MM.1S (cell line): Measurements from ENCODE around the gene CSNK1D.

Experiments
- DNase-seq: peaks from one replicate; pipeline ENCODE4 v3.0.0-alpha.2; 2015
- H2AFZ ChIP-seq: fragments of 300-600 bp; sonication (generic); 2 replicates; pipeline ENCODE4 v1.6.0; 2016; ENCODE audit warnings: antibody characterized with exemption, low read length
- H3F3A ChIP-seq: fragments of 300-600 bp; sonication (generic); 2 replicates; pipeline ENCODE4 v1.6.1; 2016; ENCODE audit warnings: mild to moderate bottlenecking, antibody characterized with exemption, low read length, moderate library complexity, mixed read lengths; ENCODE audit not compliant: insufficient read depth
- H3K27ac ChIP-seq: fragments of 300-600 bp; sonication (generic); 2 replicates; pipeline ENCODE4 v1.5.1; 2016; ENCODE audit warnings: mild to moderate bottlenecking, low read length
- H3K27me3 ChIP-seq: fragments of 300-600 bp; sonication (generic); replicated peaks from 2 replicates; pipeline ENCODE4 v1.6.0; 2016; ENCODE audit warnings: low read length; ENCODE audit not compliant: insufficient read depth
- H3K36me3 ChIP-seq: fragments of 300-600 bp; sonication (generic); replicated peaks from 2 replicates; pipeline ENCODE4 v1.6.1; 2016; ENCODE audit warnings: mild to moderate bottlenecking, low read length, mixed read lengths; ENCODE audit not compliant: insufficient read depth
- H3K4me1 ChIP-seq: fragments of 300-600 bp; sonication (generic); 2 replicates; pipeline ENCODE4 v1.6.1; 2016; ENCODE audit warnings: low read length, mixed read lengths
- H3K4me2 ChIP-seq: fragments of 300-600 bp; sonication (generic); 2 replicates; pipeline ENCODE4 v1.6.0; 2016; ENCODE audit warnings: low read depth, low read length
- H3K4me3 ChIP-seq: fragments of 300-600 bp; sonication (generic); 2 replicates; pipeline ENCODE4 v1.5.1; 2016; ENCODE audit warnings: low read length, mixed read lengths
- H3K79me2 ChIP-seq: fragments of 300-600 bp; sonication (generic); 2 replicates; pipeline ENCODE4 v1.6.1; 2016; ENCODE audit warnings: mixed run types, low read length, mixed read lengths
- H3K9ac ChIP-seq: fragments of 300-600 bp; sonication (generic); 2 replicates; pipeline ENCODE4 v1.6.1; 2016; ENCODE audit warnings: low read length, mixed read lengths
- H3K9me2 ChIP-seq: fragments of 300-600 bp; sonication (generic); replicated peaks from 2 replicates; pipeline ENCODE4 v1.6.1; 2016; ENCODE audit warnings: mild to moderate bottlenecking, low read length, mixed read lengths; ENCODE audit not compliant: insufficient read depth
- H3K9me3 ChIP-seq: fragments of 300-600 bp; sonication (generic); replicated peaks from 2 replicates; pipeline ENCODE4 v1.6.1; 2016; ENCODE audit warnings: mild to moderate bottlenecking, low read length, mixed read lengths; ENCODE audit not compliant: insufficient read depth
- H4K20me1 ChIP-seq: fragments of 300-600 bp; sonication (generic); 2 replicates; pipeline ENCODE4 v1.6.1; 2016; ENCODE audit warnings: mild to moderate bottlenecking, low read length, moderate library complexity, mixed read lengths; ENCODE audit not compliant: insufficient read depth
- CTCF ChIP-seq: fragments of 300-600 bp; sonication (generic); IDR thresholded peaks from 2 replicates; pipeline ENCODE4 v1.5.1; 2016; ENCODE audit warnings: antibody characterized with exemption, low read length, mixed read lengths
- EZH2 ChIP-seq: fragments of 300-600 bp; sonication (generic); optimal IDR thresholded peaks from 2 replicates; pipeline ENCODE3; 2017; ENCODE audit warnings: low read depth, mild to moderate bottlenecking, antibody characterized with exemption, low read length, mixed read lengths
- EZH2phosphoT487 ChIP-seq: fragments of 300-600 bp; sonication (generic); IDR thresholded peaks from 2 replicates; pipeline ENCODE4 v1.6.1; 2018; ENCODE audit warnings: antibody characterized with exemption, low read length

Gene CSNK1D

GRCh38 chr17:82297280-82297713 lies 23.8 kb upstream of the CSNK1D start:
- DNase-seq: peak; percentile 77
- Histone ChIP-seq H2AFZ (peak overlapping the region; percentile 68), H4K20me1 (no peaks in the 10 kb centered on the region), H3K9me2 (no peaks in the 10 kb centered on the region), H3K9me3 (no peaks in the 10 kb centered on the region), H3F3A (peaks cover 42% of the 10 kb centered on the region), H3K4me1 (peaks cover 23% of the 10 kb centered on the region), H3K27me3 (no peaks in the 10 kb centered on the region), H3K79me2 (no peaks in the 10 kb centered on the region), H3K27ac (peak overlapping the region; percentile 87), H3K4me3 (peak overlapping the region; percentile 75), H3K9ac (peak overlapping the region; percentile 98), H3K4me2 (peak overlapping the region; percentile 94), H3K36me3 (no peaks in the 10 kb centered on the region)
- TF ChIP-seq EZH2phosphoT487: no peak
- TF ChIP-seq CTCF: no peak
- TF ChIP-seq EZH2: no peak

- H3K4me2 ChIP-seq: peak overlapping the region; percentile 94
- H3K27ac ChIP-seq: peak overlapping the region; percentile 87
- peaks cover 44% of the 10 kb centered on the region for H3F3A ChIP-seq
- no peaks in the 10 kb centered on the region for H3K79me2 ChIP-seq
- H3K9me2 ChIP-seq: no peaks in the 10 kb centered on the region
- H3K9ac ChIP-seq: peak overlapping the region; percentile 98
- no peak for DNase-seq
- peaks cover 23% of the 10 kb centered on the region for H3K4me1 ChIP-seq
- H3K36me3 ChIP-seq: no peaks in the 10 kb centered on the region
- H4K20me1 ChIP-seq: no peaks in the 10 kb centered on the region
- H2AFZ ChIP-seq: peak overlapping the region; percentile 68
- no peak for TF ChIP-seq CTCF
- no peak for TF ChIP-seq EZH2
- TF ChIP-seq EZH2phosphoT487: no peak
- no peaks in the 10 kb centered on the region for H3K27me3 ChIP-seq
- peak overlapping the region; percentile 75 for H3K4me3 ChIP-seq
- no peaks in the 10 kb centered on the region for H3K9me3 ChIP-seq
These were observed 23.2 kb upstream of the CSNK1D start for GRCh38 chr17:82296511-82297279.

GRCh38 chr17:82295472-82295814 lies 21.9 kb upstream of the CSNK1D start:
- Histone ChIP-seq H3K27ac (no peak overlapping the region), H3K79me2 (no peaks in the 10 kb centered on the region), H3K36me3 (no peaks in the 10 kb centered on the region), H3K4me1 (peaks cover 17% of the 10 kb centered on the region), H3K27me3 (no peaks in the 10 kb centered on the region), H4K20me1 (no peaks in the 10 kb centered on the region), H3K4me2 (no peak overlapping the region), H3F3A (peaks cover 49% of the 10 kb centered on the region), H3K9ac (no peak overlapping the region), H2AFZ (no peak overlapping the region), H3K9me2 (no peaks in the 10 kb centered on the region), H3K9me3 (no peaks in the 10 kb centered on the region), H3K4me3 (no peak overlapping the region)
- TF ChIP-seq CTCF (no peak), EZH2 (no peak), EZH2phosphoT487 (no peak)
- DNase-seq: no peak
